Measurements from ENCODE around the gene EYS. TPM values are rescaled to one million over a fixed set of nuclear protein-coding genes. Genes with fewer than 3 reads are reported as not detected.

EYS gene
- total and polyA plus RNA-seq, 2 of the 8 experiments (the other 6 are each of a cell fraction or from before 2014, with no cell fraction given) = 0.05 to 0.13 TPM

DNA sequence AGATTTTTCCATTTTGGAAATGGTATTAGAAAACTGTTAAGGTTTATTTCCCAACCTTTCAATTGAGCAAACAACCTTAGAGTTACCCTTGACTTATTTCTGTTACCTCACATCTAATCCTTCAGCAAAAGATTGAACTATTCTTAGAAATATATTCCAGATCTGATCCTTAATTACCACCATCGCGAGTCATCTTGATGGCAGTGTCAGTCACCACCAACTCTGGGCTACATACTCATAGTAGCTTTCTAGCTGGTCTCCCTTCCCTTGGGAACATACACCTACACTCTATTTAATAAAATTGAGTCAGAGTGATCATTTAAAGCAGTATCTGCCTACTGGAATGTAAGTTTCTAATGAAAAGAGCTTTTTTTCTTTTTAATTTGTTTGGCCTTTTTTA lies 308.2 kb downstream of the EYS start:
- H3K79me2 ChIP-seq (ENCODE audit: control insufficient read depth in 1 of 2, insufficient read depth in 2 of 2, low read length in 2 of 2) = no peaks in the 10 kb centered on the region
- no peak overlapping the region for H2AFZ ChIP-seq (ENCODE audit: low read length)
- H4K8ac ChIP-seq (ENCODE audit: extremely low read depth, insufficient read depth, low read length) = no peak overlapping the region
- H2BK20ac ChIP-seq (ENCODE audit: low read length) = no peak overlapping the region
- no peaks in the 10 kb centered on the region for H3K23me2 ChIP-seq (ENCODE audit: low read depth, low read length)
- no peaks in the 10 kb centered on the region for H3K4me1 ChIP-seq (replicated peaks in 1 of 4; ENCODE audit: control insufficient read depth in 3 of 4, insufficient read depth in 4 of 4, low read length in 3 of 4)
- no peak overlapping the region for H2BK15ac ChIP-seq (ENCODE audit: low read length)
- H3K14ac ChIP-seq (ENCODE audit: insufficient read length) = no peak overlapping the region
- no peak overlapping the region for H3K56ac ChIP-seq (replicated peaks; ENCODE audit: insufficient read length, low read depth, low read length)
- H3K18ac ChIP-seq (ENCODE audit: extremely low read depth, low read length) = no peak overlapping the region
- DNase-seq (ENCODE audit: low read depth in 1 of 2, low spot score in 2 of 2) (no peak), FAIRE-seq (no peak)
- H4K20me1 ChIP-seq (replicated peaks in 1 of 2; ENCODE audit: control insufficient read depth in 1 of 2, insufficient read depth in 2 of 2, low read length in 2 of 2) = no peaks in the 10 kb centered on the region
- H2BK12ac ChIP-seq (ENCODE audit: low read depth, low read length) = no peak overlapping the region
- H3K4me2 ChIP-seq (ENCODE audit: insufficient read depth in 1 of 2, low read depth in 2 of 2, low read length in 2 of 2) = no peak overlapping the region
- no peak overlapping the region for H3K23ac ChIP-seq (ENCODE audit: insufficient read length)
- H3K9ac ChIP-seq (replicated peaks in 1 of 4; ENCODE audit: extremely low read depth in 1 of 4, low read depth in 3 of 4, low read length in 3 of 4) = no peak overlapping the region
- no peak overlapping the region for H2BK120ac ChIP-seq (replicated peaks; ENCODE audit: low read depth, low read length)
- no peaks in the 10 kb centered on the region for H3K9me3 ChIP-seq (ENCODE audit: insufficient read depth in 2 of 2, low read depth in 1 of 2, low read length in 1 of 2)
- CTCF ChIA-PET (ENCODE audit: partially characterized antibody) = no interaction called here
- no peaks in the 10 kb centered on the region for H3K36me3 ChIP-seq (ENCODE audit: control insufficient read depth in 2 of 4, insufficient read depth in 4 of 4, low read length in 3 of 4)
- no peak overlapping the region for H3K27ac ChIP-seq (ENCODE audit: low read depth, low read length)
- H3K4ac ChIP-seq (replicated peaks; ENCODE audit: insufficient read length, low read depth, low read length) = no peak overlapping the region
- H3K79me1 ChIP-seq (ENCODE audit: low read depth, low read length) = no peaks in the 10 kb centered on the region
- no peak overlapping the region for H3K4me3 ChIP-seq (ENCODE audit: extremely low read depth in 1 of 4, insufficient read depth in 2 of 4, low read depth in 3 of 4, low read length in 4 of 4)
- WGBS, 2 experiments (ENCODE audit: extremely low coverage in 1 of 2, insufficient coverage in 1 of 2, insufficient read length in 1 of 2, insufficient replicate concordance in 2 of 2, low coverage in 1 of 2, low lambda C conversion rate in 2 of 2, missing lambda C conversion rate in 1 of 2) = 100% methylated on average over 2 of the region's 2 CpGs; no CpG with 5 or more reads in 1 of the 2 experiments
- no peak overlapping the region for H4K91ac ChIP-seq (replicated peaks; ENCODE audit: insufficient read length, low read length)
- no peak overlapping the region for H2AK5ac ChIP-seq (ENCODE audit: low read depth, low read length)
- H2BK5ac ChIP-seq (ENCODE audit: low read depth, low read length) = no peak overlapping the region
- POLR2A ChIA-PET (ENCODE audit: partially characterized antibody) = no interaction called here
- no peaks in the 10 kb centered on the region for H3K27me3 ChIP-seq (replicated peaks in 1 of 4; ENCODE audit: control insufficient read depth in 3 of 4, extremely low read depth in 1 of 4, insufficient read depth in 3 of 4, low read length in 3 of 4)
- no peak overlapping the region for H4K5ac ChIP-seq (ENCODE audit: insufficient read length, low read depth, low read length)
- TF ChIP-seq TAF1 (IDR thresholded peaks at IDR 0.05; ENCODE audit: low read depth, low read length) (no peak), NRF1 (IDR thresholded peaks at IDR 0.05; ENCODE audit: low read depth, low read length) (no peak), NANOG (IDR thresholded peaks at IDR 0.05; ENCODE audit: insufficient read depth, low read depth, low read length, poor library complexity, severe bottlenecking) (no peak), RBBP5 (IDR thresholded peaks at IDR 0.05; ENCODE audit: borderline replicate concordance, low read depth, low read length) (no peak), POU5F1 (IDR thresholded peaks at IDR 0.05; ENCODE audit: low read depth, low read length) (no peak), RXRA (IDR thresholded peaks at IDR 0.05; ENCODE audit: insufficient read depth, low read depth, low read length) (no peak), KDM5A (IDR thresholded peaks at IDR 0.05; ENCODE audit: low read length) (no peak), BRCA1 (IDR thresholded peaks at IDR 0.05; ENCODE audit: low read depth, low read length) (no peak), KDM4A (IDR thresholded peaks at IDR 0.05; ENCODE audit: low read depth, low read length, severe bottlenecking) (no peak), RAD21 (IDR thresholded peaks at IDR 0.05 in 1 of 2, conservative IDR thresholded peaks at IDR 0.05 in 1 of 2; ENCODE audit: low read depth in 2 of 2, low read length in 2 of 2) (no peak), TCF12 (IDR thresholded peaks at IDR 0.05; ENCODE audit: low read depth, low read length) (no peak)
- TF ChIP-seq, protein P1, sequence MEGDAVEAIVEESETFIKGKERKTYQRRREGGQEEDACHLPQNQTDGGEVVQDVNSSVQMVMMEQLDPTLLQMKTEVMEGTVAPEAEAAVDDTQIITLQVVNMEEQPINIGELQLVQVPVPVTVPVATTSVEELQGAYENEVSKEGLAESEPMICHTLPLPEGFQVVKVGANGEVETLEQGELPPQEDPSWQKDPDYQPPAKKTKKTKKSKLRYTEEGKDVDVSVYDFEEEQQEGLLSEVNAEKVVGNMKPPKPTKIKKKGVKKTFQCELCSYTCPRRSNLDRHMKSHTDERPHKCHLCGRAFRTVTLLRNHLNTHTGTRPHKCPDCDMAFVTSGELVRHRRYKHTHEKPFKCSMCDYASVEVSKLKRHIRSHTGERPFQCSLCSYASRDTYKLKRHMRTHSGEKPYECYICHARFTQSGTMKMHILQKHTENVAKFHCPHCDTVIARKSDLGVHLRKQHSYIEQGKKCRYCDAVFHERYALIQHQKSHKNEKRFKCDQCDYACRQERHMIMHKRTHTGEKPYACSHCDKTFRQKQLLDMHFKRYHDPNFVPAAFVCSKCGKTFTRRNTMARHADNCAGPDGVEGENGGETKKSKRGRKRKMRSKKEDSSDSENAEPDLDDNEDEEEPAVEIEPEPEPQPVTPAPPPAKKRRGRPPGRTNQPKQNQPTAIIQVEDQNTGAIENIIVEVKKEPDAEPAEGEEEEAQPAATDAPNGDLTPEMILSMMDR (IDR thresholded peaks at IDR 0.05; ENCODE audit: control extremely low read depth in 1 of 3, insufficient read depth in 1 of 3, low read depth in 1 of 3, low read length in 3 of 3) = no peak

All from H1 (cell line).